ENCODE results near the gene TRIM26. TPM values are rescaled to one million over a fixed set of nuclear protein-coding genes. Genes with fewer than 3 reads are reported as not detected.
A peak's percentile ranks its signal among the peaks of the same experiment; 100 is the strongest.
"Not testable (repeated sequence)": the region's sequence is repeated elsewhere in the genome, so short reads cannot be mapped to it uniquely, and the experiment has no call there.

Gene TRIM26
- total RNA-seq, 1 experiment from 2014 or later: 27.8 TPM

DNA sequence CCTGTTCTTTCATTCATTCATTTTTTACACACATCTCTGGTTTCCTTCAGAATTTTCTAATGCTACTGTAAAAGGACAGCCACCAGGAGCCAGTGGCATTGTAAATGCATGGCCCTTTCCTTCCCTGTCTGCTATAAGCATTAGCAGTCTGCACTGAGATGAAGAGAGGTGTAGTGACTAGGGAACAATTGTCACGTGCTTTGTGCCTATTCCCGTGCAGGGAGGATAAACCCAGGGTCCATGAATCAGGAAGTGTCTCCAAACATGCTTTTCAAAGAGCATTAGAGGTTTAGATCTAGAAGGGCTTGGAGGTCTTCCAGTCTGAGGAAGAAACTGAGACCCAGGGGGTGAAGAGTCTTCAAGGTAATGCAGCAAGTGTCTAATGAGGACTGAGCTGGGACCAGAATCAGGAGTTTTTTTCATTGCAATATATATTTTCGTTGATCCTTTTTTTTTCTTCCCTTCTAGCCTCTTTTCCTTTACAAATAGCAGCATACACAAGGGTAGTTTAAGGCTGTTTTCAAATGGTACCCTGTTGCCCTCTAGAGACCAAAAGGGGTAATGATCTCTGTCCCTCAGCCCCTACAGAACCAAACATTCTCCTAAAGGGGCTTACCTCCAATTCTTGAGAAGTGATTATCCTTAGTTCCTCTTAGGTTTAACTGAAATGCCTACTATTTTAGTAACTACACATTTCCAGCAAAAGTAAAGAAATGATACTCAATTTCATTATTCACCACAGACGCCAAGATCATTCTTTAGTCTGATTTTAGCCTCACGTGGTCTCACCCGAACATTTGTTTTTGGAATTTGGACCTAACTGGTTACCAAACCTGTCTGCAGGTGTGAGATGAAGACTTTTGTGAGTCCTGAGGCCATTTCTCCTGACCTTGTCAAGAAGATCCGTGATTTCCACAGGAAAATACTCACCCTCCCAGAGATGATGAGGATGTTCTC, 43.3 kb downstream of the TRIM26 start:
- peak; percentile 40 for DNase-seq (ENCODE audit: low spot score)

- no peak for DNase-seq (ENCODE audit: low spot score)
Measured at GRCh38 chr6:30168741-30169140, 44.5 kb downstream of the TRIM26 start.

GRCh38 chr6:30167101-30167500, 46.1 kb downstream of the TRIM26 start:
- no peak for DNase-seq (ENCODE audit: low spot score)

GRCh38 chr6:30165238-30165637, 48.0 kb downstream of the TRIM26 start:
- not testable (repeated sequence) for DNase-seq (ENCODE audit: low spot score)

DNA sequence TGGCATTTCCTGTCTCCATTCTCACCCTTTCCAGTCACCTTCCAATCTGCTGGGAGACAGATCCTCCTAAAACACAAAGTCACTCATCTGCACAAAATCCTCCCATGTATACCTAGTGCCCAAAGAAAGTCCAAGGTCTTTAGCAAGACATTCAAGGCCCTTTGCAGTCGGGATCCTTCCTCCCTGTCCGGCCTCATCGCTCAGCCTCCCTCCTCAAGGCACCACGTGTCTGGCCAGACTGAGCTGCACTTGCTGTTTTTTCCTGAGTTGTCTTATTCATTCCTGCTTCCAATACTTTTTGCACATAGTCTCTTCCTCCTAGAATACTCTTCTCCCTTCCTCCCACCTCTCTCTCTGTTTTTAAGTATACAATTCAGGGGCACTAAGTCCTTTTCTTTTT, 48.5 kb downstream of the TRIM26 start:
- no peak for DNase-seq (ENCODE audit: low spot score)

- DNase-seq (ENCODE audit: low spot score): no peak
Measured at GRCh38 chr6:30163918-30164654, 49.1 kb downstream of the TRIM26 start.

- DNase-seq (ENCODE audit: low spot score): no peak
Measured at GRCh38 chr6:30163090-30163917, 49.9 kb downstream of the TRIM26 start, which contains the start of gene TRIM15. TRIM15 (plus strand) TSS chr6:30163546; CDS start chr6:30163685, 139 bp downstream.

- no peak for DNase-seq (ENCODE audit: low spot score)
Measured at GRCh38 chr6:30162265-30163089, 50.7 kb downstream of the TRIM26 start.

DNA sequence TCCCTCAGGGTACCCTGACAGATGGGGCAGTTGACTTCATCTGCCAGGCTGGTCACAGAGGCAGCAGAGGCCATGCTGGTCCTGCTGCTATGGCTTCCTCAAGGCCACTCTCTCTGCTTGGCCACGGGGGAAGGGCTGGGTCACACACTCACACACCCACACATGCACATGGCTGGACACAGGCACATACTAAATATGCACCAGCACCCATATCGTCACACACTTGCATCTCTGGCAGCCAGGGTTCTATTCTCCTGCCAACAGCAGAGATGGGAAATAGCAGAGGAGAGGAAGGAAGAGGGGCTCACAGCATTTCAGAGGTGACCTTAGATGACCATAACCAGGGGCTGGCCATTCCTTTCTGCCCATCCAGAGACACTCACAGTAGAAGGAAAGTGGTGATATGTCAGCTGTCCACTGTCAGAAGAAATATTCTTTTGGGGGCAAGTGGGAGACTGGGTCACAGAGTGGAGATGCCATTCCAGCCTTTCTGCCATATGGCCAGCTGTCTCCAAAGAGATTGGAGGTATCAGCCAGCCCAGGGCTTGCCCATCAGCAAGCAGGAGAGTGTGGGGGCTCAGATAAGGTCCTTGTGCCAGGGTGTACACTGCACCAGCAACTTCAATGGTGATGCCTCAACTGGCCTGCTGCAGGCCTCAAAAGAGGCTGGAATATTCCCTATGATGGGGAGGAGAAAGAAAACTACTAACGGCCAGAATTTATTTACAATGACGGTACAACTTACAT, 52.2 kb downstream of the TRIM26 start, which contains the start of gene TRIM10:
Gene TRIM10, minus strand, starts transcription at position 427 of the 747 bp plus-strand sequence. Its CDS starts 353 bp downstream, at position 74.
- no peak for DNase-seq (ENCODE audit: low spot score)

DNA sequence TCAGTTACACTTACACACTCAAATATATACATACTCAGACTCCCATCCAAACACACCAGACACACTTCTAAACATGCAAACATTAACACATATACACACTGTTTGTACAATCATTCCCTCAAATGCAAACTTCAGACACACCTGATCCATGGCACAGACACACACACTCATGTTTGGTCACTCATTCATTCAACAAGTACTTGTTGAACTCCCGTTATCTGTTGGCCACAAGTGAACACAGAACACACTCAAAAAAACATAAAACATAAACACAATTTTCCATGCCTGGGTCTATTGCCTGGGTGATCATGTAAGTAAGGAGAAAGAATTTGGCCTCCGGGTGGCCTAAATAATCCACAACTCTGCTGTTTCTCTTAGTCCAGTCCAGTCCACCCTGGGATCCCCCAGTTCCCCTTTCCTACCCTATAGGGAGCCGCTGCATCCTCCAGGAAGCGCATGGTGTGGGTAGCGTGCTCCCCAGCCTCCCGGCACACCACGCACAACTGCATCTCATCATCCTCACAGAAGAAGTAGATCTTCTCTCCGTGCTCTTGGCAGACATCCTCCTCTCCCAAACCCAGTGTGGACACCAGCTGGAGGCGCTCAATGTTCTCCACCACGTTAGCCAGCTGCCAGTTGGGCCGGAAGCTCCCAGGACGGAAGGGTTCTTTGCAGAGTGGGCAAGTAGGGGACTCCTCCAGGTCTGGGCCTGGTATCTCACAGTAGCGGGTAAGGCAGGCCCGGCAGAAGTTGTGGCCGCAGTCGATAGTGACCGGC, 53.0 kb downstream of the TRIM26 start:
- DNase-seq (ENCODE audit: low spot score): no peak

GRCh38 chr6:30158475-30159040, 54.6 kb downstream of the TRIM26 start:
- no peak for DNase-seq (ENCODE audit: low spot score)

GRCh38 chr6:30157999-30158398, 55.2 kb downstream of the TRIM26 start:
- DNase-seq (ENCODE audit: low spot score): no peak

DNA sequence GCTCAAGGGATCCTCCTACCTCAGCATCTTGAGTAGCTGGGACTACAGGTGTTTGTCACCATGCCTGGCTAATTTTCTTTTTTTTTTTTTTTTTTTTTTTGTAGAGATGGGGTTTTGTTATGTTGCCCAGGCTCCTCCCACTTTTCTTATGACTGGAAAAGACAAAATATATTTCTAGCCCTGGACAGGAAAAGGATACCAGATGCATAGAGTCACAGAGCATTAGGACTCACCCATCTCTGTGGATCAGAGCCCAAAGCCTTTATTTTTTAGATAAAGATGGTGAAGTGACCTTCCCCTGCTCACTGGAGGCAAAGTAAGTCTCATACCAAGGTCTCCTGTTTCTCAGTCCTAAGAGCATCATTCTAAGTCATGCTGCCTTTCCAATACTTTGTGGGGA, 55.6 kb downstream of the TRIM26 start:
- no peak for DNase-seq (ENCODE audit: low spot score)

- DNase-seq (ENCODE audit: low spot score): no peak
Measured at GRCh38 chr6:30156774-30157173, 56.4 kb downstream of the TRIM26 start.

DNA sequence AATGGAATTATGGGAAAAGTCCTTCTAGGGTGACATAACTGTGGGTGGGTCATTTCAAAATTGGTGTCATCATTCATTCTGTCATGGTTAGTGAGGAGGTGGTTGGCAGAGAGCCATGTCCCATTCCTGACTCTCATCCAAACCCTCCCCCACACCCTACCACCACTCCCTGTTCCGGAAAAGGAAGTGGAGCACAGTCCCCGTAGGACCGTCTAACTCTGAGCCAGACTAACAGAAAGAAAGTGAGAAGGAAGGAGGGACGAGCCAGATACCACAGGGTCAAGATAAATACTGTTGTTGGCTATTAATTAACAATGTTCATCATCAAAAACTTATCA, 57.0 kb downstream of the TRIM26 start:
- peak; percentile 62 for DNase-seq (ENCODE audit: low spot score)

- DNase-seq (ENCODE audit: low spot score): no peak
Measured at GRCh38 chr6:30155520-30156261, 57.5 kb downstream of the TRIM26 start.

GRCh38 chr6:30154709-30155519, 58.3 kb downstream of the TRIM26 start:
- peak; percentile 73 for DNase-seq (ENCODE audit: low spot score)

Data from A172 (cell line).